DND-41 (cell line): ENCODE data around the gene PTPN3.

Source experiments
- ATAC-seq: fragments of 200-7000 bp; cut with Tn5 transposase; 3 replicates; pipeline ENCODE4 v1.9.1; 2021; ENCODE audit warnings: low read depth; ENCODE audit not compliant: insufficient read depth
- DNase-seq: peaks from one replicate; pipeline ENCODE4 v3.0.0-alpha.2; 2020
- H2AFZ ChIP-seq: 2 replicates; pipeline ENCODE4 v1.6.0; 2012; ENCODE audit warnings: low read depth, low read length
- H3K27ac ChIP-seq: 2 replicates; pipeline ENCODE4 v1.5.1; 2012; ENCODE audit warnings: low read length, inconsistent platforms
- H3K27me3 ChIP-seq: fragments of 200-600 bp; sonication (generic); 2 replicates; pipeline ENCODE4 v1.6.0; 2012; ENCODE audit warnings: low read length, mild to moderate bottlenecking, inconsistent platforms; ENCODE audit not compliant: insufficient read depth, poor library complexity
- H3K36me3 ChIP-seq: 2 replicates; pipeline ENCODE4 v1.5.1; 2012; ENCODE audit warnings: low read length, inconsistent platforms; ENCODE audit not compliant: insufficient read depth
- H3K4me1 ChIP-seq: 2 replicates; pipeline ENCODE4 v1.5.1; 2012; ENCODE audit warnings: mild to moderate bottlenecking, low read length; ENCODE audit not compliant: insufficient read depth
- H3K4me2 ChIP-seq: 2 replicates; pipeline ENCODE4 v1.6.0; 2012; ENCODE audit warnings: mild to moderate bottlenecking, moderate library complexity, low read length, inconsistent platforms; ENCODE audit not compliant: insufficient read depth
- H3K4me3 ChIP-seq, 2 experiments: fragments of 200-600 bp in 1 of 2; shearing (Covaris generic) in 1 of 2; 2 replicates each; pipeline ENCODE4 v1.5.1; 2012 to 2016; ENCODE audit warnings: inconsistent platforms in 2 of 2, low read length in 2 of 2, mild to moderate bottlenecking in 2 of 2, low read depth in 1 of 2, moderate library complexity in 1 of 2
- H3K79me2 ChIP-seq: 2 replicates; pipeline ENCODE4 v1.6.0; 2012; ENCODE audit warnings: low read length, inconsistent platforms; ENCODE audit not compliant: insufficient read depth
- H3K9ac ChIP-seq: 2 replicates; pipeline ENCODE4 v1.6.0; 2012; ENCODE audit warnings: low read depth, mild to moderate bottlenecking, inconsistent platforms, low read length, moderate library complexity
- H3K9me3 ChIP-seq: 2 replicates; pipeline ENCODE4 v1.5.1; 2012; ENCODE audit warnings: low read length, moderate library complexity, mild to moderate bottlenecking, inconsistent platforms; ENCODE audit not compliant: insufficient read depth, severe bottlenecking
- H4K20me1 ChIP-seq: 2 replicates; pipeline ENCODE4 v1.6.0; 2012; ENCODE audit warnings: low read length; ENCODE audit not compliant: insufficient read depth
- CTCF ChIP-seq: IDR thresholded peaks from 2 replicates; pipeline ENCODE4 v1.5.1; 2012; ENCODE audit warnings: borderline replicate concordance, low read length, moderate library complexity, mild to moderate bottlenecking; ENCODE audit not compliant: poor library complexity, severe bottlenecking; ENCODE audit errors: extremely low read depth
- EZH2 ChIP-seq: IDR thresholded peaks from 3 replicates; pipeline ENCODE4 v1.6.1; 2012; ENCODE audit warnings: borderline replicate concordance, low read depth, mild to moderate bottlenecking, moderate library complexity, low read length, inconsistent platforms; ENCODE audit not compliant: severe bottlenecking

Gene PTPN3

GRCh38 chr9:109538346-109538745 is 40.2 kb upstream of the PTPN3 start:
- Histone ChIP-seq H3K9me3 (no peaks in the 10 kb centered on the region), H4K20me1 (no peaks in the 10 kb centered on the region), H3K4me3 (no peak overlapping the region), H3K36me3 (no peaks in the 10 kb centered on the region), H2AFZ (no peak overlapping the region), H3K79me2 (no peaks in the 10 kb centered on the region), H3K27ac (no peak overlapping the region), H3K27me3 (no peaks in the 10 kb centered on the region), H3K9ac (no peak overlapping the region), H3K4me2 (no peak overlapping the region), H3K4me1 (no peaks in the 10 kb centered on the region)
- DNase-seq, result no peak
- no peak for ATAC-seq
- no peak for TF ChIP-seq CTCF
- TF ChIP-seq EZH2, result no peak

DNA sequence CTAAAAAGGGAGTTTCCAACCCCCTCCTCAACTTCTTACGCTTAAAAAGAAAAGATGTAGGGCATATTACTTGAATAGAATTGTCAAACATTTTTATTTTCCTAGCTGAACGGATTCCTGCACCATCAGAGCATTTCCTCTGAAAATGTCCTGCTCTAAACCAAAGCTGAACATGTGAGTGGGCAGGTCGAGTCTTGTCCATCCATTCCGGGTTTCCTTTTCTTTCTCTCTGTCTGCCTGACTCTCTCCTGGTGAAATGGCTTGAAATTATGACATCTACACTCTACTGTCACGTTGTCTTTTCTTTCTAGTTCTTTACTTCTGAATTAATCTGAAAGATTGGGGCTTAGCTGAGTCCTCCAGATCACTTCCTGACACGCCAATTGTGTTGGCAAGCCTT is 39.2 kb upstream of the PTPN3 start:
- H3K9ac ChIP-seq, result no peak overlapping the region
- H4K20me1 ChIP-seq, result no peaks in the 10 kb centered on the region
- no peak for DNase-seq
- TF ChIP-seq CTCF (no peak), EZH2 (no peak)
- no peak overlapping the region for H3K4me3 ChIP-seq
- H3K27ac ChIP-seq, result no peak overlapping the region
- no peak overlapping the region for H3K4me2 ChIP-seq
- H3K79me2 ChIP-seq, result no peaks in the 10 kb centered on the region
- ATAC-seq, result no peak
- no peaks in the 10 kb centered on the region for H3K36me3 ChIP-seq
- H3K4me1 ChIP-seq, result no peaks in the 10 kb centered on the region
- no peaks in the 10 kb centered on the region for H3K9me3 ChIP-seq
- H2AFZ ChIP-seq, result no peak overlapping the region
- no peaks in the 10 kb centered on the region for H3K27me3 ChIP-seq

- Histone ChIP-seq H3K36me3 (no peaks in the 10 kb centered on the region), H2AFZ (no peak overlapping the region), H3K79me2 (no peaks in the 10 kb centered on the region), H3K4me2 (no peak overlapping the region), H4K20me1 (no peaks in the 10 kb centered on the region), H3K27ac (no peak overlapping the region), H3K4me1 (no peaks in the 10 kb centered on the region), H3K4me3 (no peak overlapping the region), H3K9ac (no peak overlapping the region), H3K9me3 (no peaks in the 10 kb centered on the region), H3K27me3 (no peaks in the 10 kb centered on the region)
- TF ChIP-seq EZH2 (no peak), CTCF (no peak)
- DNase-seq (no peak), ATAC-seq (no peak)
Observed at GRCh38 chr9:109536859-109537258, 38.8 kb upstream of the PTPN3 start.

- Histone ChIP-seq H3K4me2 (no peak overlapping the region), H2AFZ (no peak overlapping the region), H3K27ac (no peak overlapping the region), H3K27me3 (peaks cover 2% of the 10 kb centered on the region), H3K4me1 (no peaks in the 10 kb centered on the region), H3K9ac (no peak overlapping the region), H3K79me2 (no peaks in the 10 kb centered on the region), H3K9me3 (no peaks in the 10 kb centered on the region), H3K36me3 (no peaks in the 10 kb centered on the region), H4K20me1 (no peaks in the 10 kb centered on the region), H3K4me3 (no peak overlapping the region)
- no peak for DNase-seq
- TF ChIP-seq CTCF (no peak), EZH2 (no peak)
- no peak for ATAC-seq
Observed at GRCh38 chr9:109535365-109535764, 37.3 kb upstream of the PTPN3 start.
